Measurements from ENCODE around the gene CALM3.

GRCh38 chr19:46613525-46613924, 12.4 kb downstream of the CALM3 start:
- TF ChIP-seq CTCF (IDR thresholded peaks at IDR 0.05), result no peak
- no peak for TF ChIP-seq POLR2AphosphoS5 (IDR thresholded peaks at IDR 0.05)

Measured in sigmoid colon (tissue), 4 donors.